Endothelial cell of umbilical vein (primary cell): ENCODE measurements around the gene NUPR1. TPM values are rescaled to one million over a fixed set of nuclear protein-coding genes. Genes with fewer than 3 reads are reported as not detected.

Experiments used
- BruUV-seq: library from RNA; stranded (reverse); fragments of 400-500 nt; replicated peaks from 2 replicates; lab custom pipeline; 2021; lab: Mats Ljungman, UMichigan
- CTCF ChIA-PET: fragments of 300-600, 350-600 bp; sonication (Branson Sonifier 250); formaldehyde crosslinking; loops from one replicate; lab custom pipeline; 2021; ENCODE audit warnings: antibody characterized with exemption, inconsistent platforms; lab: Charles Lee
- POLR2A ChIA-PET: fragments of 300-600, 350-600 bp; sonication (Branson Sonifier 250); formaldehyde crosslinking; loops from one replicate; lab custom pipeline; 2021; ENCODE audit warnings: antibody characterized with exemption, inconsistent platforms; lab: Charles Lee
- DNase-seq: peaks from one replicate; pipeline ENCODE4 v3.0.0-alpha.2; 2011; ENCODE audit warnings: low read depth, low spot score
- FAIRE-seq: peaks from 2 replicates; lab custom pipeline; 2011; peaks lifted over from hg19 to GRCh38; lab: Jason Lieb, UNC
- H2AFZ ChIP-seq: 2 replicates; pipeline ENCODE4 v1.6.0; 2012; ENCODE audit warnings: low read depth, low read length, control low read depth, inconsistent platforms
- H3K27ac ChIP-seq: 2 replicates; pipeline ENCODE4 v1.5.1; 2011; ENCODE audit warnings: low read depth, mild to moderate bottlenecking, control low read depth, low read length, moderate library complexity; ENCODE audit not compliant: insufficient read depth
- H3K27me3 ChIP-seq, 2 experiments: 2 replicates each; pipeline versions ENCODE4 v1.6.0 to v1.6.1; 2011; ENCODE audit warnings: low read length in 2 of 2, mixed read lengths in 1 of 2; ENCODE audit not compliant: control insufficient read depth in 2 of 2, insufficient read depth in 2 of 2
- H3K36me3 ChIP-seq, 2 experiments: 2 replicates in 1 of 2; 3 replicates in 1 of 2; pipeline ENCODE4 v1.5.1; 2011; ENCODE audit warnings: low read length in 2 of 2, mild to moderate bottlenecking in 1 of 2, moderate library complexity in 1 of 2; ENCODE audit not compliant: control insufficient read depth in 2 of 2, insufficient read depth in 2 of 2; ENCODE audit errors: extremely low read depth in 1 of 2
- H3K4me1 ChIP-seq: 3 replicates; pipeline ENCODE4 v1.5.1; 2011; ENCODE audit warnings: mild to moderate bottlenecking, low read length; ENCODE audit not compliant: control insufficient read depth, insufficient read depth; ENCODE audit errors: extremely low read depth
- H3K4me2 ChIP-seq: 2 replicates; pipeline ENCODE4 v1.6.1; 2011; ENCODE audit warnings: low read length, control low read depth, mixed read lengths; ENCODE audit not compliant: insufficient read depth
- H3K4me3 ChIP-seq, 3 experiments: fragments of 200-600 bp in 1 of 3; sonication (generic), shearing (Covaris generic) in 1 of 3; replicated peaks in 1 of 3; 2 replicates each; pipeline ENCODE4 v1.5.1; 2011 to 2016; ENCODE audit warnings: control low read depth in 3 of 3, low read length in 3 of 3, mild to moderate bottlenecking in 2 of 3, inconsistent platforms in 1 of 3, low read depth in 1 of 3, moderate library complexity in 1 of 3; ENCODE audit not compliant: insufficient read depth in 1 of 3
- H3K79me2 ChIP-seq: 2 replicates; pipeline ENCODE4 v1.6.0; 2012; ENCODE audit warnings: low read length, inconsistent platforms; ENCODE audit not compliant: control insufficient read depth, insufficient read depth
- H3K9ac ChIP-seq: replicated peaks from 2 replicates; pipeline ENCODE3; 2011; ENCODE audit warnings: low read length, control low read depth; ENCODE audit not compliant: insufficient read depth; ENCODE audit errors: extremely low read depth
- H3K9me1 ChIP-seq: replicated peaks from 3 replicates; pipeline ENCODE4 v1.6.0; 2011; ENCODE audit warnings: mild to moderate bottlenecking, low read length; ENCODE audit not compliant: control insufficient read depth, insufficient read depth; ENCODE audit errors: extremely low read depth
- H3K9me3 ChIP-seq: replicated peaks from 2 replicates; pipeline ENCODE4 v1.5.1; 2012; ENCODE audit warnings: low read length, inconsistent platforms; ENCODE audit not compliant: control insufficient read depth, insufficient read depth
- H4K20me1 ChIP-seq: replicated peaks from 2 replicates; pipeline ENCODE3; 2011; ENCODE audit warnings: mild to moderate bottlenecking, low read length; ENCODE audit not compliant: control insufficient read depth, insufficient read depth; ENCODE audit errors: extremely low read depth
- EZH2 ChIP-seq: IDR thresholded peaks from 2 replicates; pipeline ENCODE4 v1.6.1; 2012; ENCODE audit warnings: borderline replicate concordance, low read depth, mild to moderate bottlenecking, moderate library complexity, low read length, inconsistent platforms; ENCODE audit not compliant: severe bottlenecking
- FOS ChIP-seq: IDR thresholded peaks from 2 replicates; pipeline ENCODE4 v1.6.1; 2011; ENCODE audit warnings: mild to moderate bottlenecking, low read length, moderate library complexity, borderline replicate concordance; ENCODE audit not compliant: insufficient read depth
- GATA2 ChIP-seq: IDR thresholded peaks from 2 replicates; pipeline ENCODE4 v1.7.0; 2011; ENCODE audit warnings: low read depth, mild to moderate bottlenecking, moderate library complexity, mixed read lengths, low read length; ENCODE audit not compliant: insufficient read length, insufficient read depth
- JUN ChIP-seq: IDR thresholded peaks from 2 replicates; pipeline ENCODE4 v1.6.1; 2011; ENCODE audit warnings: borderline replicate concordance, low read depth; ENCODE audit not compliant: insufficient read length, insufficient read depth
- MYC ChIP-seq: IDR thresholded peaks from one replicate; pipeline ENCODE4 v1.6.1; 2011; ENCODE audit warnings: mild to moderate bottlenecking, low read depth, low read length
- POLR2A ChIP-seq: IDR thresholded peaks from 2 replicates; pipeline ENCODE4 v1.6.1; 2012; ENCODE audit warnings: low read depth, mild to moderate bottlenecking, control low read depth, low read length
- POLR2AphosphoS5 ChIP-seq: IDR thresholded peaks from 2 replicates; pipeline ENCODE4 v1.6.1; 2012; ENCODE audit warnings: low read depth, mild to moderate bottlenecking, control low read depth, low read length, moderate library complexity; ENCODE audit not compliant: insufficient read depth
- dilution Hi-C: fragments of 300-500 bp; cut with MboI; formaldehyde crosslinking; loops from one replicate; pipeline ENCODE4 v1.15.0; 2019; ENCODE audit warnings: low sequenced_read_pairs; ENCODE audit not compliant: extremely low pct_ligation_motif_present
- intact Hi-C: fragments of 100-400 bp; cut with micrococcal nuclease; formaldehyde crosslinking; loops from one replicate; pipeline ENCODE4 v1.10.0; 2022
- polyA plus RNA-seq, 4 experiments: library from polyadenylated mRNA; depleted of rRNA in 3 of 4; stranded (reverse) in 3 of 4; unstranded in 1 of 4; fragments of >200 nt; gene quantifications; 2 replicates each; pipeline versions ENCODE4 v1.2.1 to v1.2.3, GENCODE V29; 2011 to 2012; ENCODE audit warnings: missing spikeins in 1 of 4
- total RNA-seq: library from RNA; stranded (reverse); gene quantifications from 2 replicates; pipeline ENCODE4 v1.2.3, GENCODE V29; 2021
- TF ChIP-seq, protein P1 (sequence below), 2 donors: IDR thresholded peaks; 1 replicate in 1 of 2; 2 replicates in 1 of 2; pipeline ENCODE4 v1.5.1; 2011; ENCODE audit warnings: low read length in 2 of 2, mild to moderate bottlenecking in 2 of 2, moderate library complexity in 2 of 2, control low read depth in 1 of 2, inconsistent platforms in 1 of 2, low read depth in 1 of 2; ENCODE audit not compliant: insufficient read depth in 1 of 2; ENCODE audit errors: extremely low read depth in 1 of 2
- TF ChIP-seq, protein P2 (sequence below): IDR thresholded peaks from 2 replicates; pipeline ENCODE4 v1.6.1; 2011; ENCODE audit not compliant: insufficient read depth, insufficient read length

The NUPR1 gene
- total and polyA plus RNA-seq, 2 donors (not counting 3 experiments of a cell fraction or from before 2014, with no cell fraction given), result 1.8 to 4.9 TPM

DNA sequence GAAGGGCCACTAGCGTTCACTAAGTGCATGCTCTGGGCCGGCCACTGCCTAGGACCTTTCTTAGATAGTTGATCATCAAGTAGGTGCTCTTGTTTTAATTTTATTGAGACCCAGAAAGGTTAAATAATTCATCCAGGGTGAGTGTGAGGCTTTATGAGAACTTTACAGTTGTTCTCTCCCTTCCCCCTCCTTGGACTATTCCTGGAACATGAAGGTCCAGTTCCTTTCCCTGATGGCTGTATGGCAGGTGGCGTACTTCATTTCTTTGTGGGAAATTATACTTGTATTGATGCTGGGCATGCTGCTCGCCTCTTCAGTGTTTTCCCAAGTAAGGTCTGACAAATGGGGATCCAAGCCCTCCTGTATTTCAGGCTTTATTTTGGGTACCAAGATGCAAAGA lies 23.4 kb upstream of the NUPR1 start:
- Histone ChIP-seq H3K4me3 (no peak overlapping the region), H3K9me3 (no peaks in the 10 kb centered on the region), H3K27ac (no peak overlapping the region), H3K4me2 (no peak overlapping the region), H3K79me2 (no peaks in the 10 kb centered on the region), H3K9ac (no peak overlapping the region), H2AFZ (no peak overlapping the region), H3K27me3 (no peaks in the 10 kb centered on the region), H3K4me1 (peaks cover 6% of the 10 kb centered on the region), H4K20me1 (no peaks in the 10 kb centered on the region), H3K36me3 (no peaks in the 10 kb centered on the region), H3K9me1 (no peaks in the 10 kb centered on the region)
- BruUV-seq, result no TSS peak
- intact Hi-C loops (no loop called here), dilution Hi-C loops (no loop called here)
- DNase-seq, result no peak
- TF ChIP-seq FOS, result no peak
- TF ChIP-seq, protein P1, sequence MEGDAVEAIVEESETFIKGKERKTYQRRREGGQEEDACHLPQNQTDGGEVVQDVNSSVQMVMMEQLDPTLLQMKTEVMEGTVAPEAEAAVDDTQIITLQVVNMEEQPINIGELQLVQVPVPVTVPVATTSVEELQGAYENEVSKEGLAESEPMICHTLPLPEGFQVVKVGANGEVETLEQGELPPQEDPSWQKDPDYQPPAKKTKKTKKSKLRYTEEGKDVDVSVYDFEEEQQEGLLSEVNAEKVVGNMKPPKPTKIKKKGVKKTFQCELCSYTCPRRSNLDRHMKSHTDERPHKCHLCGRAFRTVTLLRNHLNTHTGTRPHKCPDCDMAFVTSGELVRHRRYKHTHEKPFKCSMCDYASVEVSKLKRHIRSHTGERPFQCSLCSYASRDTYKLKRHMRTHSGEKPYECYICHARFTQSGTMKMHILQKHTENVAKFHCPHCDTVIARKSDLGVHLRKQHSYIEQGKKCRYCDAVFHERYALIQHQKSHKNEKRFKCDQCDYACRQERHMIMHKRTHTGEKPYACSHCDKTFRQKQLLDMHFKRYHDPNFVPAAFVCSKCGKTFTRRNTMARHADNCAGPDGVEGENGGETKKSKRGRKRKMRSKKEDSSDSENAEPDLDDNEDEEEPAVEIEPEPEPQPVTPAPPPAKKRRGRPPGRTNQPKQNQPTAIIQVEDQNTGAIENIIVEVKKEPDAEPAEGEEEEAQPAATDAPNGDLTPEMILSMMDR (IDR thresholded peaks at IDR 0.05; ENCODE audit: extremely low read depth in 1 of 2, insufficient read depth in 1 of 2, low read depth in 1 of 2, low read length in 2 of 2), result no peak
- ChIA-PET POLR2A (no interaction called here), CTCF (no interaction called here)
- FAIRE-seq, result no peak

DNA sequence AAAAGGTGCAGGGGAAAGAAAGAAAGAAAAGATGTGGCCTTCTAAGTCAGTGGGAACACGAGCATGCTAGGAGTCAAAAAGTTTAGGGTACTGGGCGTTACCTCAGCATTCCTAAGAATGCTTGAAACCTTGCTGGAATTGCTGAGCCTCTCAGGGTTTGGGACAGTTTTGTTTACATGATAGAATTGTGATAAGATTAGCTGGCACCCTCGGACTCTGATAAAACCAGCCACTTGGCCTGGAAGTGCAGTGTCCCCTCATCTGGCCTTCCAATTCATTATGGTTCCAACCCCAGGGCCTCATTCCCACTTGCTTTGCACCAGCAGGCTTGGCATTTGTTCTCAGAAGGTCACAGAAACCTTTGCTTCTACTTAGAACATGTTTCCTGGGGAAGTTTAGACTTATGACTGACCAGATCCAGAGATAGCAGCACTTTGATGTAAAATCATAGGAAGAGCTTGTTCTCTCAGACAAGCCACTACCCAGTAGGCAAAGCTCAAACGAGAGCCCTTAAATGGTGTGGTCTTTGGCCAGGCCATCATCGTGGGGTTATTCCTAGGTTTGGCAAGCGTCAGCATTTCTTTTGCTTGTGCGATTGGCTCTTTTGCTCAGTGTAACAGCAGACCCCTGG lies 22.9 kb upstream of the NUPR1 start:
- Histone ChIP-seq H3K4me1 (peaks cover 6% of the 10 kb centered on the region), H3K27me3 (no peaks in the 10 kb centered on the region), H3K4me3 (no peak overlapping the region), H2AFZ (no peak overlapping the region), H3K36me3 (no peaks in the 10 kb centered on the region), H3K9me3 (no peaks in the 10 kb centered on the region), H3K9ac (no peak overlapping the region), H4K20me1 (no peaks in the 10 kb centered on the region), H3K4me2 (no peak overlapping the region), H3K27ac (no peak overlapping the region), H3K79me2 (no peaks in the 10 kb centered on the region), H3K9me1 (no peaks in the 10 kb centered on the region)
- DNase-seq (peak; percentile 53), FAIRE-seq (peak; percentile 63)
- dilution Hi-C loops, result no loop called here
- CTCF ChIA-PET, result interaction anchor here (0.6 kb wide), 1 partner anchor 519 kb away, joined by 3 read pairs; no protein-coding TSS in a partner anchor
- TF ChIP-seq MYC (no peak), GATA2 (peak; percentile 71), FOS (no peak), EZH2 (no peak), POLR2A (no peak), POLR2AphosphoS5 (peak; percentile 16), JUN (no peak)
- TF ChIP-seq, protein P2, sequence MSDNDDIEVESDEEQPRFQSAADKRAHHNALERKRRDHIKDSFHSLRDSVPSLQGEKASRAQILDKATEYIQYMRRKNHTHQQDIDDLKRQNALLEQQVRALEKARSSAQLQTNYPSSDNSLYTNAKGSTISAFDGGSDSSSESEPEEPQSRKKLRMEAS, result no peak
- TF ChIP-seq, protein P1 (IDR thresholded peaks at IDR 0.05; ENCODE audit: extremely low read depth in 1 of 2, insufficient read depth in 1 of 2, low read depth in 1 of 2, low read length in 2 of 2), result no peak
- BruUV-seq, result no TSS peak
- intact Hi-C loops, result no loop called here
- POLR2A ChIA-PET, result no interaction called here
